T47D (cell line): ENCODE measurements around the gene RCN2.
"Not testable (repeated sequence)": the region's sequence is repeated elsewhere in the genome, so short reads cannot be mapped to it uniquely, and the experiment has no call there.

Source experiments
- DNase-seq, 2 experiments: peaks; one replicate each; pipeline versions ENCODE4 v3.0.0 to v3.0.0-alpha.2; 2011 to 2012; ENCODE audit warnings: low read depth in 1 of 2, low spot score in 1 of 2
- JUND ChIP-seq: IDR thresholded peaks from 2 replicates; pipeline ENCODE4 v1.6.1; 2012; ENCODE audit warnings: low read depth
- in situ Hi-C: cut with HindIII; loops from 2 replicates; pipeline ENCODE4 v1.10.0; 2016; ENCODE audit warnings: low sequenced_read_pairs, low pct_unique_long_range_greater_than_20kb

RCN2 gene

DNA sequence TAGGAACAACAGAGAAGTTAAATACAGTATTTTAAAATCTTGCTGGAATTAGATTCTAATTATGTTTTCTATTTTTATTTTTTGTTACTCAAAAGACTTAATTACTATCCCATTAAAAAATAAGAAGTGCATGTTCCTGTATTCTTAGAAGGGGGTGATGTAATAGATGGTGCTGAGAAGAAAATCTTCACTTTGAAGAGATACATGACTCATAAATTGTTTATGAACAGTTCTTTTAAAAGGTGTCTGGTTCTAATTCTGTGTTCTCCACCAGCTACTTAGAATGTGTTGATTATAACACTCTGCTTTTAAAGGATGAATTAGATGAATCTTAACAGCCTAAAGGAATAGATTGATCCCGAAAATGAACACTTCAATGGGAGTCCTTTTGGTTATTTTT, 8.2 kb downstream of the RCN2 start:
- DNase-seq: no peak

GRCh38 chr15:76941636-76942035, 10.1 kb downstream of the RCN2 start:
- TF ChIP-seq JUND: no peak
- in situ Hi-C loops: no loop called here
- no peak for DNase-seq

More for the DNA sequence above, 8.2 kb downstream of the RCN2 start:
- TF ChIP-seq JUND: no peak
- in situ Hi-C loops: no loop called here

DNA sequence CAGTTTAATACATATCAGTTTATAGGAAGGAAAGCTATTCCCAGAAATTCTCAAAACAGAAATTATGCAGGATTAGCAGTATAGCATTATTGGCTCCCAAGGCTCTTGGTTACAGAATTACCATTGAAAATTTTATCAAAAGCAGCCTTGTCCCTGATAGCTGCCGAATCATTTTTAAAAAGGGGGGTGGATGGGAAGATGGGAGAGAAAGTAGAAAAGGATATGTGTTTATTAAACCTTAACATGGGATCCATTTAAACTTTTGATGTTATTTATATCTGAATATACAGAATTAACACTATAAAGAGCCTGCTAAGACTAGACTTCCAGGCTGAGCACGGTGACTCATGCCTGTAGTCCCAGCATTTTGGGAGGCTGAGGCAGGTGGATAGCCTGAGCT, 10.8 kb downstream of the RCN2 start:
- TF ChIP-seq JUND: no peak
- in situ Hi-C loops: no loop called here
- DNase-seq: no peak

- in situ Hi-C loops: no loop called here
Observed at GRCh38 chr15:76945494-76946093, 14.0 kb downstream of the RCN2 start.

GRCh38 chr15:76947454-76947853, 15.9 kb downstream of the RCN2 start:
- in situ Hi-C loops: no loop called here
- DNase-seq: no peak
- no peak for TF ChIP-seq JUND

More at GRCh38 chr15:76945494-76946093, 14.0 kb downstream of the RCN2 start:
- no peak for DNase-seq
- no peak for TF ChIP-seq JUND

DNA sequence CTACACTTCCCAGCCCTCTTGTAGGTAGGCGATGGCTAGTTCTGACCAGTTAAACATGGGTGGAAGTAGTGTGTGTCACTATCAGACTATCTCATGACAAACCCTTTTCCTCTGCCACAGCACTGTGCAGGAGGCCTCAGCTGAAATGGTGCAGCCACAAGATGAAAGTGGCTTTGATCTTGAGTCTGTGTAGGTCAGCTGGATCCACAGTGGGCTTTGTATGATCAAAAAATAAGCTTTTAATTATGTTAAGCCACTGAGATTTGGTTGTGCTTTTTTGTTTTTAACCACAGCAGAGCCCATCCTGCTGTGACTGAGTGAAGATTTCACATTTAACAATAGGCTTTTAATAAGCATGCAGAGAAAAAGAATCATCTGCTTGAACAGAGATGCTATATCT, 19.7 kb downstream of the RCN2 start:
- in situ Hi-C loops: no loop called here
- DNase-seq: no peak
- no peak for TF ChIP-seq JUND

DNA sequence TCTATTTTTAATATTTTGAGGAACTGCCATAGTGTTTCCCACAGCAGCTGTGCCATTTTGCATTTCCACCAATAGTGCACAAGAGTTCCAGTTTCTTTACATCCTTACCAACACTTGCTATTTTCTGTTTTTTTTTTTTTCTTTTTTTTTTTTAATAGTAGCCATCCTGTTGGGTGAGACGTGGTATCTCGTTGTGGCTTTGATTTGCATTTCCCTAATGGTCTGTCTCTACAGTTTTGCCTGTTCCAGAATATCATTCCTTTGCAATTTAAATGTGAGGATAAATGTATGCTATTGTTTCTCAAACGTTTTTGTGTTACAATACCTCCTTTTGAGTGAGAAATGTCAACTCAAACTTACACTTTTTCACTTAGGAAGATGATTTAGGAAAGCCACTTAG, 22.4 kb downstream of the RCN2 start:
- in situ Hi-C loops: no loop called here
- TF ChIP-seq JUND: no peak
- no peak for DNase-seq

DNA sequence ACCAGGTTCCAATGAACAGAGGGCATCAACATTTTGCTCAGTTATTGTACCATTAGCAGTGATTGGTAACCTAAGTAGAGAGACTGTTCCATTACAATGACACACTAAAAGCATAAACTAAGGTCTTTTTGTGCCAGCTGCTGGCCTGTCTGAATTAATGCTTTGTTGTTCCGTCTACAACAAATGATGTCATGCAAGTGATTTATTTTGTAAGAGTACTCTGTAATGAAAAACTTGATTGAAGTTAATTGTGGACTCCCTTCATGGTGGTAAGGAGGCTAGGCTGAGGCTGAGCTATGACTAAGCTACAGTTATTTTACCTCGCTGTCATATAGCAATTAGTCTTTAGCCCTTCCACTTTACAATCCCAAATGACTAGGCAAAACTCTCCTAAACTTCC, 23.2 kb downstream of the RCN2 start:
- DNase-seq: no peak
- in situ Hi-C loops: no loop called here
- TF ChIP-seq JUND: no peak

DNA sequence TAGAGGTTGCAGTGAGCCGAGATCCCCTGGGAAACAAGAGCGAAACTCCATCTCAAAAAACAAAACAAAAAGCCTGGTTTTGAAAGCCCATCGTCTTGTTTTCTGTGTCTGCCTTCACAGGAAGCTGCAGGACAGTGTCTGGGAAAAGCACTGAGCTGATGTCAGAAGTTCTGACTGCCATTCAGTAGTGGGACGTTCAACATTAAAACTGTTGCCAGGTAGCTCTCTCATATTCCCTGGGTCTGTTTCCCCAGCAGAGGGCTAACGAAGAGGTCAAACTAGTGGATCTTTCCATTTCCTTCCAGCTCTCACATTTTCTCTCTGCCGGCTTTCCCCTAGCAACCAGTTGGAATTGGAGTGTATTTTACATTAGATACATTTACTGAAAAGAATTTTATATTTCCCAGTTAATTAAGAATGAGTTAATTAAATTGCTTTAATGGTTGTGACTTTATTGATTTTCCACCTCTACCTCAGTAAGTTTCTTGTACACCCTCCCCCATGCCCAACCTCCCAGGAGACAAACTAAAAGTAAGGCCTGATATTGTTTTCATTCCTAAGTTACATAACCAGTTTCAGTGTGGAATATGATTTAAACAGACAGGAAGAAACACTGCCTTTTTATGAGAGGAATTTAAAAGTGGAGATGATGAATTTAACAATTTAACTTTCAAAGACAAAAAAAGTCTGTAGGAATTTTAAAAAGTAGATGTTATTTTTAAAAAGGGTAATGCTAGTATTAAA, 29.9 kb downstream of the RCN2 start:
- no peak for TF ChIP-seq JUND
- peak in 1 of 2 experiments; percentile 9 for DNase-seq
- in situ Hi-C loops: no loop called here

DNA sequence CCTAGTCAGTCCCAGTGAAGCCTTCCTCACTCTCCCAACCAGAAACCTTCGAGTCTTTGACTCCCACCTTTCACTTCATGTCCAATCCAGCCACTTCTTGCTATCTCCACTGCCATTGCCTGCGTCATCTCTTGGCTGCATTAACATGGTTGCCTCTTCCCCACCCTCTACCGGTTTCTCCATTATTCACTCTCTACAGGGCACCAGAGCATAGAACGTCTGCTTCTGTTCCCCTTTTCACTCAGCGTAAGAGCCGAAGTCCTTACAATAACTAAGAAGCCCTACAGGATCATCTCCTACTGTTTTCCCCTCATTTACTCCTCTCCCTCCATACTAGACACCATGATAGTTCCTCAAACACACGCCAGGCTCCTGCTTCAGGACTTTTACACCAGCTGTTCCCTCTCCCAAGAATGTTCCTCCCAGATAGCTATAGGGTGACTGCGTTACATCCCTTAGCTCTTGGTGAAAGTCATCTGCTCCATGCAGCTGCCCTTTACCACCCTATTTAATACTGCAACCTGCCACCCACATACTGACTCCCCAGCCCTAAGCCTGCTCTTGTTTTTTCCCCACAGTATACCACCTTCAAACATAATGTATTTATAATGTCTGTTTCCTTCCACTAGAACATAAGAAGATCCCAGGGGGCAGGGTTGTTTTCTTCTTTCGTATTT, 30.9 kb downstream of the RCN2 start:
- DNase-seq: no peak
- no peak for TF ChIP-seq JUND
- in situ Hi-C loops: no loop called here

GRCh38 chr15:76963596-76963995, 32.0 kb downstream of the RCN2 start:
- in situ Hi-C loops: no loop called here
- peak; percentile 35 to 73 for DNase-seq
- no peak for TF ChIP-seq JUND

DNA sequence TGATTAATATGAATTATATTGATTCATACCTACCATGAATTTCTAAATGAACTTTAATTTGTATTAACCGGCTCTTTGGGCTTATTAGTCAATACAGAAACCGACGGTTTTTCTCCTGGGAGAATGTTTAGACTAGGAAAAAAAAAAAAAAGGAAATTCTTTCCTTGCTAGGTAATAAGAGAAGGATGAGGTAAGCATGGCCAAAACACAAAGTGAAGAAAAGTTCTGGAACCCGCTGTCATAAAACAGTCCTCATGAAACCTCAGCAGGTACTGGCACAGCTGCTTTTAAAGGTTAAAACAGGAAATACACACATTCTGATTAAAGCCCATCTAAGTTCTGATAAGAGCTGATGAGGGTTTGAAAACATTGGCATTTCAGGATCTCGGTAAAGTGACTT, 32.6 kb downstream of the RCN2 start:
- DNase-seq: no peak

DNA sequence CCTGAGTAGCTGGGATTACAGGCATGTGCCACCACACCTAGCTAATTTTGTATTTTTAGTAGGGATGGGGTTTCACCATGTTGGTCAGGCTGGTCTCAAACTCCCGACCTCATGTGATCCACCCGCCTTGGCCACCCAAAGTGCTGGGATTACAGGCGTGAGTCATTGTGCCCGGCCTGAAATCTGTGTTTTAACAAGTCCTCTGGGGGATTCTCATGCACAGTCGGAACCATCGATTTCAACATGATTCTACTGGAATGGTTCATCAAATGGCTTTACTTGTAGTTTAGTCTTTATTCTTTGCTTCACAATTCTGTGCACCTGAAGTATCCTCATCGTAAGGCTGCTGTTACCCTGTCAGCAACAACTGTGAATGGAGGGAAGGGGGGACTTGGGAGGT, 34.5 kb downstream of the RCN2 start:
- DNase-seq, in situ Hi-C loops: not testable (repeated sequence)

More for the DNA sequence above, 32.6 kb downstream of the RCN2 start:
- in situ Hi-C loops: no loop called here
- no peak for TF ChIP-seq JUND
